GM19468 (cell line): ENCODE results near the gene KLF16.
"Not testable (repeated sequence)": the region's sequence is repeated elsewhere in the genome, so short reads cannot be mapped to it uniquely, and the experiment has no call there.

ENCODE experiments used
- ATAC-seq: cut with Tn5 transposase; IDR thresholded peaks from one replicate; pipeline ENCODE4 v1.9.1; 2021; ENCODE audit warnings: mild to moderate bottlenecking, moderate library complexity, moderate number of reproducible peaks; ENCODE audit not compliant: unreplicated experiment; ENCODE audit errors: extremely low read depth

Gene KLF16

DNA sequence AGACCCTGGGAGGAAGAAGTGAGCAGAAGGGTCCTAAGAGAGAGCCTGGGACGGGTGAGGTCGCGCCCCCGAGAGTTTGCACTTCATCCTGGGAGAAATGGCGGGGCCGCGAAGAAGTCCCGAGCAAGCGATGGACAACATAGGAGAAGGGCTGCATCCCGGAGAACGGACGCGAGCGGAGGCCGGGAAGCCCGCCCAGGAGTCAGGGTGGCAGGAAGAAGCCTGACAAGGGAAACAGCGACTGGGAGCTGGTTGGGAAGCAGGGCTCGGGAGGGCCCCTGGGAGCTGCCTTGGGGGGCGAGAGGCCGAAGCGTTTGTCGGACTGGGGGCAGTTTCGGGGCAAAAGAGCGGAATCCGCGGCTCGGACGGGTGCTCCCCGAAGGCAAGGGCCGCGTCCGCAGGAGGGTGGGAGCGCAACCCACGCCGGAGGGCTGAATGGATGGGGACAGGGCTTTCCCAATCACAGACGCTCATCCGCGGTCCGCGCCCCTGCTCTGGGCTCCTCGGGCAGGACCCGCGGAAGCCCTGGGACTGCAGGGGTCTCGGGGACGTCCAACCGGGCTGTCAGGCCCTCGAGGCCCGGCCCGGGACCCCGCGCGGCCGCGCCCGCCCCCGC lies 21.4 kb upstream of the KLF16 start:
- ATAC-seq = no peak

- no peak for ATAC-seq
These were observed 20.9 kb upstream of the KLF16 start for GRCh38 chr19:1884291-1884718.

DNA sequence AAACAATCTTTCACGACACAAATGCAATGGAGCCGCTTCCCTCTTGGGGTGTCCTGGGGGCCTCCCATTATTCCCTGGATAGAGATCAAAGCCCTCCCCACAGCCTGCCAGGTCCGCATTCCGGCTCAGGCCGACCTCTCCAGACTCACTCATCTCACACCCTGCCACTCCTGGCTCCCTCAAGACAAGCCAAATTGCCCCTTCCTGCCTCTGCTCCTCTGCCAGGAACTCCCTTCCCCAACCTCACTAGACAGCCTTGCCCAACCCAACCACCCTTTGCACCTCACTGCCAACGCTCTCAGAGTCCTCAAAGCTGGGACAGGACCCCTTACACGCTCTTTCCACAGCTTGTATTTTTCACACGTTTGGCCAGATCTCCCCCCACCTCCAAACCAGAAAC lies 20.4 kb upstream of the KLF16 start:
- no peak for ATAC-seq

- no peak for ATAC-seq
These were observed 19.7 kb upstream of the KLF16 start for GRCh38 chr19:1882786-1883692.

GRCh38 chr19:1882089-1882785 lies 18.9 kb upstream of the KLF16 start:
- ATAC-seq = no peak

GRCh38 chr19:1881393-1882088 lies 18.2 kb upstream of the KLF16 start:
- not testable (repeated sequence) for ATAC-seq

DNA sequence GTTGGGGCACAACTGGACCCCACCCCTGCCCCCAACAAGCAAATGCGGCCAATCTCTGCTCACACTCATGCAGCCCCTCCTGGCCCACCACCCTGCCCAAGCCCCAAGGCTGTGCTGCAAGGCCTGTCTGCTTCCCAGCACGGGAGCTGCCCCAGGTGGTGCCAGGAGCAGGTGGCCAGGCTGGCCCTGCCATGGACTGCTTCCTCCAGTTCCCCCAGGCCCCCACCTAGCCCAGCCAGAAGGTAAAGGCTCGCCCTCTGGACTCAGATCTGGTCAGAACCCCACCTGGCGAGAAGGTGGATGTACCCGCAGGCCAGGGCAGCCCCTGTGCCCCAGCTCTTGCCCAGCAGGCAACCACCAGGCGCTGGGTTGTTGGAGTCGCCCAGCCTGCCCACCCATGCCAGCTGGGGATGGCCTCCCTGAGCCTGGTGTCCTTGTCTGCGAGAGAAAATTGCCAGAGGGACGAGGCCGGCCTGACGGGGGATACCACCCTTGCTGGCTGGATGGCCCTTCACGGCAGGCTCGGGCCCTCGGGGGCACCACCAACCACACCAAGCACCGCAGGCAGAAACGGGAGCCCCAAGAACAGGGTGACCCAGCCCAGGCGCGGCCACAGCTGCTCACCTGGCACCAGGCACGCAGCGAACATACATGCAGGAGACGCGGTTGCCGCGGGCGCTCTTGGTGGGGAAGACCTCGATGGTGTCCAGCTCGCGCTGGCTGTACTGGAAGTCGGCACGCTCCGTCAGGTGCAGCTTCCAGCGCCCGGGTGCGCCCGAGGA lies 17.4 kb upstream of the KLF16 start:
- no peak for ATAC-seq

DNA sequence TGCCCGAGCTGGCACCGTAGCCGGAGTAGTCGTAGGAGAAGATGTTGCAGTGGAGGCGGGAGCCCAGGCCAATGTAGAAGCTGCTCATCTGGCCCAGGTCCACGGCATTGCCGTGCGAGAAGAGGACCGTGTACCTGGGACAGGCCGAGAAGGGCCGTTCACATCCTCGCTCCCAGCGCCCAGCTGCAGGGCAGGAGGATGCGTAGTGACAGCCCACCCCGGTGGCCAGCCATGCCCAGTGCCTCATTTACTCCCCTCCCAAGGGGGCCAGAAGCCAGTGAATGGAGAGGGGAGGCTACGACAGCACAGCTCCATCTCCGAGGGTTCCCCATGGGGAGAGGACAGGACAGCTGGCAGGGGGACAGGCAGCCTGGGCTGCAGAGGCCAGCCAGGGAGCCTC lies 16.6 kb upstream of the KLF16 start:
- ATAC-seq = not testable (repeated sequence)

GRCh38 chr19:1878583-1878982 lies 15.2 kb upstream of the KLF16 start:
- ATAC-seq = not testable (repeated sequence)

- ATAC-seq = not testable (repeated sequence)
These were observed 13.9 kb upstream of the KLF16 start for GRCh38 chr19:1877280-1877660.

- not testable (repeated sequence) for ATAC-seq
These were observed 13.3 kb upstream of the KLF16 start for GRCh38 chr19:1876496-1877279.

DNA sequence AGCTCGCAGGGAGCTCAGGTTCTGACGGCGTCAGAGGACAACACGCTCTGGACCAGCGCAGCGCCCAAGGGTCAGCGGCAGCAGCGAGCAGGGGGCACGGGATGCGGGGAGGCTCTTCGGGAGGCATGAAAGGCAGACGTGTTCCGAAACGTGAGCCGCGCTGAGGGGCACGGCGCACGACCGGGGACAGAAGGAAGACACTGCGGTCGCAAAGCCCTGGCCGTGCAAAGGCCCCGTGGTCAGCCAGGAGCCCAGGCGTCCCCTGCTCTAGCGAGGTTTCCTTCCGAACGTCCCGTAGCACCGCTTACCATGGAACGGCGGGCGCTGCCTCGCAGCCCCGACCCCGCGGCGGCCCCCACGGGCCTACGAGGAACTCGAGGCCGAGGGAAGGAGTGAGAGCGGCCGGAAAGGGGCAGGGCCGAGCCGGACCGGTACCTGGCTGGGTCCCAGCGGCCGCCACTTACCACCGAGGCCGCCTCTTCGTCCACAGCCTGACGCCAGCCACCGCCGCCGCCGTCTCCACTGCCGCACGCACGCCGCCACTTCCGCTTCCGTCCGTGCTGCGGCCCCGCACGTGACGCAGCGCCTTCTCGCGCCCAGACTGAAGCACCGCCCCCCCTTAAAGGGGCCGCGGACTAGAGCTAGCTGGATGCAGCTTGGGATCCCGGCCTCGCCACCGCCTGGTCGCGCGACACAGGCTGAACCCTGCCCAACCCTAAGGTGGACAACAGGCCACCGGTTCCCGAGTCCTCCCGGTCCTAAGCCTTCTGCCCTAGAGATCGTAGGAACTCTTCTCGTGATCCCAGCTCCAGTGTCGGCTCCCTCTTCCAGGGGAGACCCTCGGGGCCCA lies 12.5 kb upstream of the KLF16 start:
- no peak for ATAC-seq

- not testable (repeated sequence) for ATAC-seq
These were observed 11.9 kb upstream of the KLF16 start for GRCh38 chr19:1875265-1875645.

- ATAC-seq = no peak
These were observed 11.3 kb upstream of the KLF16 start for GRCh38 chr19:1874554-1875185.

DNA sequence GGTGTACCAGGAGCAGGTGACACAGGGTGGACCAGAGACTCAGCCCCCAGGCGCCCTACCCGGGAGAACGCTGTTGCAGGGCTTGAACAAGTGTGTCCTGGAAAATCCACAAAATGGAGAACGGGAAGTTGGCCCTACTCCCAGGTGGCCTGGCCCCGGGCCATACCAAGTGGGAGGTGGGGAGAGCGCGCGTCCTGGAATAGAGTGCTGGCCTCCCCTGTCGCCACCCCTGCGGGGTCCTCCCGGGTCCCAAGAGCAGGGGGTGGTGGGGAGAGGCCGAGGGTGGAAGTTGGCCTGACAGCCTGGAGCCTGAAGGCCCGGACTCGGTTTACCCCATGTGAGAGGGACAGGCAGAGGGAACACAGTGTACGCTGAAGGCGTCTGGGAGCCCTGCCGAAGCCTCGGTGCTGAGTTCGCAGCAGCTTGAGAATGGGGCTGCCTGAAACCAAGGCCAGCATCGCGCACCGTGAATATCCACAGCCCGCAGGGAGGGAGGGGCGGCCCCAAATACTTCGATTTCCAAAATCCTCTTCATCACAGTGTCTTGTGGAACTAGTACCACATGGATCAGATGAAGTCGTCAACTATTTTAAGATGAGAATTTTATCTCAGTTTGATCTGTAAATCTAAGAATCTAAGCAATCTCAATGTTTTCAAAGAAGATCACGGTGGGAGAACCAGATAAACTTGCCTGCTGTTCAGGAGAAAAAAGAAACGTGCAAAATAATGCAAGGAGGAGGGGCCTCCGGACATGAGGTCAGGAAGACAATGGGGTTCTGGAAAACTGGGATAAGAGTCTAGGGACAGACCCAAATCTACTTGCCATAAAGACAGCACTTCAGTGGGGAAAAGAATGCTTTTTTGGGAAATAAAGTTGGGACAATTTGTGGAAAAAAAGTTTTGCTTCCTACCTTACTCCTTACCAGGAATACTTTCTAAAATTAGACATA lies 10.4 kb upstream of the KLF16 start:
- ATAC-seq = no peak

DNA sequence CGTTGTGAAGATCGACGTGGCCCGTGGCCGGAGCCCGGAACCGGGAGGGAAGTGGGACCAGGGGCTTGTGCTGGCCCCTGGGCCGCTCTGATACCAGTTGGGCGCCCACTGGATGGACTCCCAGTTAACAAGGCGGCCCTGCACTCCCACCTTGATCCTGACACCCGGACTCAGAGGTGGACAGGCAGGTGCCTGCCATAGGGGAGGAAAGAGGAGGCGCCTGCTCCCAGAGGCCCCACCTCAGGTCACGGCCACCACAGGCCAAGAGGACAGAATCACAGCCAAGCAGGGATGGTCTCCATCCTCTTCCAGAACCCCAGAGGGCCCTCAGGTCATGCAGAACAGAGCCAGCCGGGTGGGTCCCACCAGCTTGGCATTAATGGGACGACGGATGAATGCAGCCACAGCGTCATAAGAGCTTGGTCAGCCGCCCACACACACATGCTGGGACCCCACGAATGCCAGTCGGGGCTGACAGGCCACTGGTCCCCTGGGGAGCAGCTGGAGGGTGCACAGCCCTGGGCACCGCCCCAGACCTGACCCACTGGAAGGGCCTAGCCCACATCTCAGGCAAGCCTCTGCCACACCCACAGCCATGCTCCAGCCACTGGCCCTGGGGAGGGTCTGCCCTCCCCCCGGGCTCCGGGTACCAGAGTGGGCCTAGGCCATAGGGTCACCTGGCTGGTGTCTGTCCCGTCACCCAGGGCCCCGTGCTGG lies 9.6 kb upstream of the KLF16 start:
- ATAC-seq = no peak
